HS-5 (cell line): Measurements from ENCODE around the gene LATS2.

ENCODE experiments used
- DNase-seq: peaks from one replicate; pipeline ENCODE4 v3.0.0-alpha.2; 2012; ENCODE audit warnings: low read depth

The LATS2 gene

GRCh38 chr13:21015284-21015683, 46.1 kb downstream of the LATS2 start:
- no peak for DNase-seq

DNA sequence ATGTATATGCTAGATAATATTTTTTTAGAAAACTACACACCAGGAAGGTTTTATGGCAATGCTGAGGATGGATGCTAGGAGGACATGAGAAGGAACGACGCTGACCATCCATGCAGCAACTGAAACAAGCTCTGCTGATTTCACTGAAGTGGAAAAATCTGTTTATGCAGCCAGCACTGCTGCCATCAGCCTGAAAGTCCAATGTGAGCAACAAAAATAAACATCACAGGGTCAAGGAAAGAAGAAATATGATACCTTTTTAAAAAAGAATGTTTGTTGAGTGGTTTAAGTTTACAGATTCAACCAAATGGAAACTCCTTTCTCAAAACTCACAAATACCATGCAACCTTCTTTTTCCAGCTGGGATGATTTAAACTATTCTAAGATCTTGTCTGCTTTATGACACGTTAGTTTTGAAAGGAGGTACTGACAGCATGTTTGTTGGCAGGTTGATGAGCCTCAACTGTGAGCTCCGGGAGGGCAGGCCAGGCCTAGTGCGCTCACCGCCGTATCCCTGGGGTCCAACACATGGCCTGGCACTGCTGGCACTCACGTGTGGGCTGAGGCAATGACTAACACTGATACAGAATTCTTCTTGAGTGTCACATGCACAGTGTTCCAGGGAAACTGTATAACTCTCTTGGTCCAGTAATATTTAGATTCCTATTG, 46.8 kb downstream of the LATS2 start:
- no peak for DNase-seq

GRCh38 chr13:21014139-21014501, 47.3 kb downstream of the LATS2 start:
- no peak for DNase-seq

GRCh38 chr13:21013682-21014038, 47.7 kb downstream of the LATS2 start:
- no peak for DNase-seq

GRCh38 chr13:21012841-21013681, 48.3 kb downstream of the LATS2 start:
- DNase-seq: no peak

DNA sequence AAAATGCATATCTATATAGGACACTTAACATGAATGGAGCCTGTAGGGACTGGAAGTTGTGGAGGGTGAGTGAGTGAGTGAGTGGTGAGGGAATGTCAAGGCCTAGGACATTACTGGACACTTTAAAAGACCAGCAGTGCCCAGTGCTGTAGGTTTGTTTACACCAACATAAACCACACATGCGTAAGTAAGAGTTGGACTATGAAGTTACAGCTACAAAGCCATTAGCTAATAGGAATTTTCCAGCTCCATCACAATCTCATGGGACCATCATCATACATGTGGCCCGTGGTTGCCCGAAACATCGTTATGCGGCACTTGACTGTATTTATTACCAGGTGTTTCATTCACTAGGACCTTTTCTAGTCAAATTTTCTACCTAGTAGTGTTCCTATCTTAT, 49.2 kb downstream of the LATS2 start:
- DNase-seq: no peak

- no peak for DNase-seq
These were observed 50.0 kb downstream of the LATS2 start for GRCh38 chr13:21011378-21011777.

GRCh38 chr13:21010621-21011020, 50.8 kb downstream of the LATS2 start:
- DNase-seq: no peak

DNA sequence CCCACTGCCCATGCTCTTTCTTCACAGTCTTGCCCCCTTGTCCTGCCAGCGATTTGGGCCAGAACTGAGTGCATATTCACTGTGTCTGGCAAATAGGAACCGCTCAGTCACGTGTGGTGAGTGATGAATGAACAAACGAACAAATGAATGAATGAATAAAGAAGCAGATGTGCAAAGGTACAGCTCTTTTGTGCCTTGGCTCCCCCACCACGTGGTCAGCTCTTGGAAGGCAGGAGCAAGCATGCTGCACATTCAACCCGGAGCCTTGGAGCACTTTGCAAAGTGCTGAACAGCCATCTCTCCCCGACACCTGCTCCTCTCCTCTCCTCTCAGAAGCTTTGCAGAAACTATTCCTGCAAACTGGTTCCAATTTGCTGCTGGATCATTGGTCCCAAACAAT, 52.4 kb downstream of the LATS2 start:
- no peak for DNase-seq

DNA sequence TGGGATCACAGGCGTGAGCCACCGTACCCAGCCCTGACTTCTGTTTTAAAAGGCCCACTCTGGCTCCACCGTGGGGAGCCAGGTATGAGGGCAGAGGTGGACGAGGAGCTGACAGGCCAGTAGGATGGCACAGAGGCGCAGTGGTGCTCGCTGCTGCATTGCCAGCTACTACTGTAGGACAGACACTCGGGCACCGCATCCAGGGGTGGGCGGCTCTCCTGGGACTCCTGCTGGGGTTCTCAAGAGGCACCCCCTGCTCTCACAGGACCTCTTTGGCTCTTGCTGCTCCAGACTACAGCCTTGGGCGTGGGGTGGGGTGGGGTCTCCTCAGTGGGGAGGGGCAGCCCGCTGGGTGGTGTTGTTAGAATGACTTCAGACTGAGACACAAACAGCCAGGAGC, 53.4 kb downstream of the LATS2 start:
- DNase-seq: no peak

- DNase-seq: no peak
These were observed 55.0 kb downstream of the LATS2 start for GRCh38 chr13:21006141-21007005.

- no peak for DNase-seq
These were observed 56.2 kb downstream of the LATS2 start for GRCh38 chr13:21005193-21005592.

DNA sequence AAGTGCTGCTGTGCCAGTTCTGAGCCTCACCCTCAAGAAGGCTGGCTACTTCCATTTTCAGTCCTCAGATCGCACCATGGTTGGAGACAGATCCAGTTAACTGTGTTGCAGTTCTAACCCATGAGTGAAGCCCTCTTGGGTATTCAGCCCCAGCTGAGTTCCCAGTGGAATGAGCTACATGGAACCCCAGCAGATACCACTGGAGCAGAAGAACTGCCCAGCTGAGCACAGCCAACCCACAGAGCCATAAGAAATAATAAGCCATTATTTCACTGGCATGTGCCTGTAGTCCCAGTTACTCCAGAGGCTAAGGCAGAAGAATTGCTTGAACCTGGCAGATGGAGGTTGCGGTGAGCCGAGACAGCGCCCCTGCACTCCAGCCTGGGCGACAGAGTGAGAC, 59.9 kb downstream of the LATS2 start:
- DNase-seq: no peak

GRCh38 chr13:21000647-21001046, 60.7 kb downstream of the LATS2 start:
- no peak for DNase-seq

DNA sequence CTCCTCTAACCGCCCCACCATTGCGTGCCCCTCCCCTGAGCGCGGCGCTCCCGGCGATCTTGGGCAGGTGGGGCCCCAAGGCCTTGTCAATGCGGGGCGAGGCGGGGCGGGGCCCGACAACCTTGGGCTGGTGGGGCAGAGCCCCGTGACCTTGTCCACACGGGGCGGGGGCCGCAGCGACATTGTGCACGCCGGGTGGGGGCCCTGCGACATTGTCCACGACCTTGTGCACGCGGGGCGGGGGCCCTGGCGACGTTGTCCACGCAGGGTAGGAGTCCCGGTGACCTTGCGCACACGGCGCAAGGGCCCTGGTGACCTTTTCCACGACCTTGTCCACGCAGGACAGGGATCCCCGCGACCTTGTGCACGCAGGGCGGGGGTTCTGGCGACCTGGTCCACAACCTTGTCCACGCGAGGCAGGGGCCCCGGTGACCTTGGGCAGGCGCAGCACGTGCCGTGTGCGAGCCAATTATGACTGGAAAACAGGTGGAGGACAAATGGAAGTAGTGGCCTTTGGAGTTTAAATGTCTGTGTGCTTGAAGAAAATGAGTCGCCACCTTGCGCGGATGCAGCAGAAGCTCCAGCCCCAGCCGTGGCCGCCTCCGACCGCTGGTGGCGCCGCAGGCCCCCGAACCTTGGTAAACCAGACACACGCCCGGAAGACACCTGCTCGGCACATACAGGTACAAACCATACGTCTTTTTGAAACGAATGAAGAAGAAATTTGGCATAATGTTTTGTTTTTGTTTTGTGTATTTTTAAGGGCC, 62.6 kb downstream of the LATS2 start:
- no peak for DNase-seq

DNA sequence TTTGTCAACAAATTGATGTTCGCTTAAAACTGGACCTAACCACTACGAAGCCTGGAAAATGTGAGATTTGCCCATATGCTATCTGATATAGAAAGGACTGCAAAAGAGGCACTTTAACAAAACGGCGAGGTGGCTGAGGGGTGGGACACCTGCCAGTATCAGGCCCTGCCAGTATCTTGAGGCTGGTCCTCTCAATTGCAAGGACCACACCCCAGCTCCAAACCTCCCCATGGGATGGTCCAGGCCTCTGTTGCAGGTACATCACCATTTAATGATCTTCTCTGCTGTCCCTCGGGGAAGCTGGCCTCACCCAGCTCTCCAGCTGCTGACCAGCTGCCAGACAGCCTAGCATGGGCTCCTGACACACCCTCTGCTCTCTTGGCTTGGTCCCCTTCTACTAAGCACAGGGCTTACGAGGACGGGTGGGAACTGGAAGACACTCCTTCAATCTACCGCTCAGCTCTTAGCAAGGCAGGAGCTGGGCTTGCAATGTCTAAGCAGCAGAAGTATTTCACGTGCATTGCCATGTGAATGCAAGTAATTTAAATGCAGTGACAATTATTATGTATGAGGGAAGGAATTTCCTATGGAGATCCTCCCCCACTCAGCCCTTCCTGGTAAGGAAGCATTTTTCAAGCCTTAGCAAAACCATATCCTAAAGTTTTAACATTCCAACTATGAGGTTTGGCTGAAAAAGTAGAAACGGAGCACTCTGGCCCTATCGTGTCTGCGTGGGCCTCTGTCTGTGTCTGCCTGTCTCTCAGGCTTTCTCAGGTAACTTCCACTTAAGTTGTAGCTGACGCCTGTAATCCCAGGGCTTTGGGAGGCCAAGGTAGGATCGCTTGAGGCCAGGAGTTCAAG, 63.9 kb downstream of the LATS2 start:
- peak; percentile 79 for DNase-seq

DNA sequence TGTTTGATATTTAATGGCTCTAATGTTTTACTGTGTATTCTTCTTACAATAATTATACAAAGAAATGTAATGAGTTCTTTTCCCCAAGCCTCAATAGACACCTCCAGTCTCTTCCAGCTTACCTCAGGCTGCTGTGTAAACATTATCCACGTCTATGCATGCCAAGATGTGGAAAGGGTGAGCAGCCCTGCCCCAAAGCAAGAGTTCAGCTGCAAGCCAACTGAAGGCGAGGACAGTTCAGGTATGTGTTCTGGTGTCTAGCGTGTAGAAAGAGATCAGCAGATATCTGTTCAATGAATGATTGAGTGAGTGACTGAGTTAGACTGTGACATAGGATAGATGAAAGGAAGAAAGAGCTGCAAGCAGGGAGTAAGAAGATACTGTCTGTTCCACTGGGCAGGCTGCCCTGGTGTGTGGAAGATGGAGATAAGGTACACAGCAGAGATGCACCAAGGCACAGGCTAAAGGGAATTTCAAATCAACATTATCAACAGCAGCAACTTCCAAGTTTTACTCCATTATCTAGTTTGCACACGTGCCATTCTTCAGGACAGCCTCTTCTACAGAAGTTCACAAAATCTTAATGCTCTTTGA, 66.0 kb downstream of the LATS2 start:
- no peak for DNase-seq

GRCh38 chr13:20994441-20994821, 67.0 kb downstream of the LATS2 start:
- DNase-seq: no peak

DNA sequence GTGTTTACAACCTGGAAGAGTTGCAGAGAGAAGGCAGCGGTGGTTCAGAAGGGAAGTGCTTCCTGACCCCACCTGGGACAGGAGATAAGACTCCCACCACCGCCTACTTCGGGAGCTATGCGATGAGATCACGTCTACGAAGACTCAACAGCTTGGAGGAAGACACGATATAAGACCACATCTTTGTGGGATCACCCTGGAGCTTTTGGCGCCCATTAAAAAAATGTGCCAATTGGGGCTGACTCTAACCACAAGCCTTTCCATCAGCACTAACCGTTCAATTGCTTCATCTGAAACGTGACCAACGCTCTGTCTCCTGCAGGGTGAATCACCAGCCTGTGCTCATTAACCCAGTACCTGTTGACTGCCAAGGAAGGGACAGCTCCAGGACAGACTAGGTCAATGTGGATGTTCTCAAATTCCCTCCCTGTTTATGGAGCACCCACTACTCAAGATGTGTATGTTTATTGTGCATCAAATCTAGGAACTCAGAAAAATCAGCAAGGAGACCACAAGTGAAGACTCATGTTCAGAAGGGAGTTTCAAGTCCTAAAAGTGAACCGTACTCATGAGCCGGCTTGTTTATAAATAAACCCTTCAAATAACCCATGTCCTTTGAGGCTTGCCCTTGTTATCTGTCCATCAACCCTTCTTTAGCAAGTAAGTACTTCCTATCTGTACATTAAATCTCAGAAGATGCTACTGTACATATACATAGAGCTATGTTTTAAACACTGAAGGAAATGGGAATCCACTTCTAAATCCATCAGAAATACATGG, 67.5 kb downstream of the LATS2 start:
- peak; percentile 62 for DNase-seq

- no peak for DNase-seq
These were observed 68.2 kb downstream of the LATS2 start for GRCh38 chr13:20993211-20993610.
